Adipocyte (in vitro differentiated cells): ENCODE results near the gene CYP26C1.

Source experiments
- DNase-seq: peaks from one replicate; pipeline ENCODE4 v3.0.0-alpha.2; 2015; ENCODE audit warnings: low read depth
- H3K27me3 ChIP-seq: replicated peaks from 2 replicates; pipeline ENCODE4 v1.7.0; 2013; ENCODE audit warnings: mild to moderate bottlenecking, low read length, moderate library complexity; ENCODE audit not compliant: control insufficient read depth, insufficient read depth
- H3K36me3 ChIP-seq: 2 replicates; pipeline ENCODE4 v1.7.0; 2013; ENCODE audit warnings: low read length, mild to moderate bottlenecking, moderate library complexity; ENCODE audit not compliant: control insufficient read depth, insufficient read depth, severe bottlenecking
- H3K4me1 ChIP-seq: 2 replicates; pipeline ENCODE4 v1.7.0; 2013; ENCODE audit warnings: mild to moderate bottlenecking, low read length, moderate library complexity; ENCODE audit not compliant: control insufficient read depth, insufficient read depth
- H3K4me3 ChIP-seq: 2 replicates; pipeline ENCODE4 v1.7.0; 2013; ENCODE audit warnings: mild to moderate bottlenecking, low read length, moderate library complexity
- H3K9ac ChIP-seq: 2 replicates; pipeline ENCODE4 v1.7.0; 2013; ENCODE audit warnings: mild to moderate bottlenecking, low read length, moderate library complexity
- H3K9me3 ChIP-seq: 2 replicates; pipeline ENCODE4 v1.7.0; 2013; ENCODE audit warnings: mild to moderate bottlenecking, low read length, moderate library complexity; ENCODE audit not compliant: control insufficient read depth

Gene CYP26C1

DNA sequence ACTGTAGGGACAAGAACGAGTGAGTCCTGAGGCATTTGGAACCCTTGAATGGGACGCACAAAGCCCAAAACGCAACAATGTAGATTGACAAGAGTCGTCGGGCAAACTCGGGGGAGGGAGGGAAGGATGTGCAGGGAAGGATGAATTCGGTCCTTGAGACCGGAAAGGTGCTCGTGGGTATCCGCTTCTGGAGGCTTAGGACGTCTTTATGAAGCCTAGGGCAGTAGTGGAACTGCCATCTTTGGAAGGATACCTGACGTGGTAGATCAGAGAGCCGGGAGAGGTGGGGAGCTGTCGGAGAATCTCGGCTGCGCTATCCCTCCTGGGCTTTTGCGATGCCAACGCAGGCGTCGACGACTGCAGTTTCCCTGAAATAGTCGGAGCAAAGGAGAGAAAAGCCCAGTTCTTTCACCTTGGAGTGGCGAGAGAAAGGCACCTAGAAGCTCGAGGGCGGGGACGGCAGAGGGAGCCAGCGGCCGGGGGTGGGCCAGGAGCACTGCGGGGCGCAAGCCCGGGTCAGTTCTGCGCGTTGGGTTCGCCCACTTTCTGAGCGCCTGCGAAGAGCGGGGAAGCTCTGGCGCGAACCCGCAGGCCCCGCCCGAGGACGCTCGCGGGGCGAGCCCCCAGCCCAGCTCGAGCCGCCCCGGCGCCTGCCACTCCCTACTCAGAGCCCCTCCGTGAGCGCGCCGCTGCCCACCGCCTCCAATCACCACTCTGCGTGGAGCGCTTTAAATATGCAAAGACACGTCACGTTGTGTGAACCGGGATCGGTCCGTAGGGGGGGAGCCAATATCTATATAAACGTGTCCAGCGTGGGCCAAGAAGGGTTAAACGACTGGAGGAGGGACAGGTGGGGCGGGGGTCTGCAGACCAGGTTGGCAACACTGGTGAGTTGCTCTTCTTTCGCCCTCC lies at the start of gene CYP26C1:
Gene CYP26C1 (plus strand): TSS at position 824 of the 912 bp plus-strand sequence. CDS start 466 bp downstream, outside the sequence.
- H3K4me3 ChIP-seq, result no peak within 1 kb of the TSS

GRCh38 chr10:93015722-93016121 lies 44.9 kb upstream of the CYP26C1 start:
- Histone ChIP-seq H3K27me3 (no peaks in the 10 kb centered on the region), H3K4me3 (no peak overlapping the region), H3K36me3 (no peaks in the 10 kb centered on the region), H3K9me3 (no peaks in the 10 kb centered on the region), H3K9ac (no peak overlapping the region), H3K4me1 (no peaks in the 10 kb centered on the region)
- DNase-seq, result no peak

More for the DNA sequence above, at the start of gene CYP26C1:
- Histone ChIP-seq H3K36me3 (no peaks in the 10 kb centered on the region), H3K27me3 (peaks cover 55% of the 10 kb centered on the region), H3K9ac (no peak within 1 kb of the TSS), H3K4me1 (peaks cover 4% of the 10 kb centered on the region), H3K9me3 (no peaks in the 10 kb centered on the region)
- no peak for DNase-seq

DNA sequence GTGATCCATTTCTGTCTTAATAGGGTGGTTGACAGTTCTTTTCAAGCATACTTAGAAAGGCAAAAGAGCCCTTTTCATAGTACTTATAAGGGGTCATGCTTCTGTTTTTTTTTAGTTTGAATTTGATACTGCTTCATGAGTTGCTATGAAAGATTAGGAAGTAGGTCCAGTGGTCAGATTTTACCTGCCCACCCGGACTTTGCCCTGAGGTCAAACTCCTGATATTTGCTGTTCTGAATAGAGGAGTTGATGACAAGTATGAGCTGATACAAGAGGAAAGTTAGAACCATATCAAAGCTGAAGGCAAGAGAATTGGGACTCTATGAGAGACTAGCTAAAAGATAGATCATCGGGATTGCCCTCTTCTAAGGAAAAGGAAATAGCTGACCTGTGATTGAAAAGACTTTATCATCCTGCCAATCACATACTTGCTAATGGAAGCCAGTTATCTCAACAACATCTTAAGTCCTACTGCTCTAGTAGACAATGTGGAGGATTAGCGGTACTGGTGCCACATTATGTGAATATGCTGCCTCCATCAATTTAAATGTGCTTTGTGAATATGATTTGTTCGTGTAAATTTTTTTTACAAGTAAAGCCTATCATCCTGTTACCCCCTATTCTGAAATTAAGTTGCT lies 37.5 kb upstream of the CYP26C1 start:
- Histone ChIP-seq H3K4me1 (no peaks in the 10 kb centered on the region), H3K9ac (no peak overlapping the region), H3K9me3 (peaks cover 3% of the 10 kb centered on the region), H3K27me3 (no peaks in the 10 kb centered on the region), H3K4me3 (no peak overlapping the region), H3K36me3 (no peaks in the 10 kb centered on the region)
- no peak for DNase-seq

- Histone ChIP-seq H3K9ac (no peak overlapping the region), H3K36me3 (no peaks in the 10 kb centered on the region), H3K9me3 (peaks cover 3% of the 10 kb centered on the region), H3K4me1 (peaks cover 22% of the 10 kb centered on the region), H3K27me3 (no peaks in the 10 kb centered on the region), H3K4me3 (no peak overlapping the region)
- DNase-seq, result no peak
These were observed 34.5 kb upstream of the CYP26C1 start for GRCh38 chr10:93026072-93026471.

GRCh38 chr10:93027508-93027907 lies 33.1 kb upstream of the CYP26C1 start:
- Histone ChIP-seq H3K9ac (no peak overlapping the region), H3K4me3 (no peak overlapping the region), H3K9me3 (peaks cover 3% of the 10 kb centered on the region), H3K36me3 (no peaks in the 10 kb centered on the region), H3K4me1 (peaks cover 25% of the 10 kb centered on the region), H3K27me3 (no peaks in the 10 kb centered on the region)
- no peak for DNase-seq

GRCh38 chr10:93028883-93029282 lies 31.7 kb upstream of the CYP26C1 start:
- peaks cover 30% of the 10 kb centered on the region for H3K4me1 ChIP-seq
- no peak overlapping the region for H3K9ac ChIP-seq
- DNase-seq, result peak; percentile 71
- H3K27me3 ChIP-seq, result no peaks in the 10 kb centered on the region
- no peaks in the 10 kb centered on the region for H3K36me3 ChIP-seq
- H3K4me3 ChIP-seq, result no peak overlapping the region
- H3K9me3 ChIP-seq, result peaks cover 3% of the 10 kb centered on the region

DNA sequence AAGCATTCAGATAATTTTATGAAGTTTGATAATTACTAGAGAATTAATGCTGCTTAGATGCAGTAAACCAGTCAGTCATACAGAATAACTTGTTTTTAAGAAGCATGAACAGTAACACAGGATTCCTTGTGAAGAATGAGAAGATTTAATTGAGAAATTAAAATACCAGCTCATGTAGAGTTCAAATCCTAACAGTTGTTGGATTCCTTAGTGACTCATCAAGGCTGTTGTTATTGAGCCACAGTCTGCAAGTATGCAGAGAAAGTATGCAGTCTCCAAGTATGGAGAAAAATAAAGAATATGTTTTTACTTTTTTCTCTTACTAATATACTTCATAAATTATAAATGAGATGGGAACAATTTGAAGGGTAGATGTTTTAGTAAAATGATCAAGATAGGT lies 30.2 kb upstream of the CYP26C1 start:
- Histone ChIP-seq H3K36me3 (no peaks in the 10 kb centered on the region), H3K9me3 (peaks cover 3% of the 10 kb centered on the region), H3K9ac (peak overlapping the region; percentile 76), H3K4me3 (peak overlapping the region; percentile 45), H3K27me3 (no peaks in the 10 kb centered on the region), H3K4me1 (peaks cover 30% of the 10 kb centered on the region)
- peak; percentile 89 for DNase-seq

- H3K27me3 ChIP-seq, result no peaks in the 10 kb centered on the region
- no peak overlapping the region for H3K4me3 ChIP-seq
- no peak for DNase-seq
- no peaks in the 10 kb centered on the region for H3K36me3 ChIP-seq
- no peak overlapping the region for H3K9ac ChIP-seq
- peaks cover 30% of the 10 kb centered on the region for H3K4me1 ChIP-seq
- H3K9me3 ChIP-seq, result peaks cover 3% of the 10 kb centered on the region
These were observed 28.3 kb upstream of the CYP26C1 start for GRCh38 chr10:93032105-93032808.

- DNase-seq, result no peak
- H3K4me1 ChIP-seq, result peaks cover 30% of the 10 kb centered on the region
- H3K4me3 ChIP-seq, result no peak overlapping the region
- no peaks in the 10 kb centered on the region for H3K27me3 ChIP-seq
- H3K9ac ChIP-seq, result no peak overlapping the region
- H3K9me3 ChIP-seq, result no peaks in the 10 kb centered on the region
- no peaks in the 10 kb centered on the region for H3K36me3 ChIP-seq
These were observed 27.8 kb upstream of the CYP26C1 start for GRCh38 chr10:93032809-93033137.

GRCh38 chr10:93034426-93034825 lies 26.2 kb upstream of the CYP26C1 start:
- H3K4me3 ChIP-seq, result no peak overlapping the region
- H3K27me3 ChIP-seq, result no peaks in the 10 kb centered on the region
- no peak overlapping the region for H3K9ac ChIP-seq
- no peaks in the 10 kb centered on the region for H3K36me3 ChIP-seq
- H3K9me3 ChIP-seq, result no peaks in the 10 kb centered on the region
- peak; percentile 71 for DNase-seq
- H3K4me1 ChIP-seq, result peaks cover 27% of the 10 kb centered on the region

- Histone ChIP-seq H3K9me3 (no peaks in the 10 kb centered on the region), H3K36me3 (no peaks in the 10 kb centered on the region), H3K9ac (no peak overlapping the region), H3K27me3 (no peaks in the 10 kb centered on the region), H3K4me1 (peaks cover 5% of the 10 kb centered on the region), H3K4me3 (no peak overlapping the region)
- peak; percentile 49 for DNase-seq
These were observed 21.5 kb upstream of the CYP26C1 start for GRCh38 chr10:93039110-93039509.
